ENCODE measurements around the gene MCU.

GRCh38 chr10:72687035-72687434 is 4.9 kb upstream of the MCU start:
- no peak for TF ChIP-seq CTCF (conservative IDR thresholded peaks at IDR 0.05; ENCODE audit: low read depth, low read length)
- no peak for TF ChIP-seq EZH2 (IDR thresholded peaks at IDR 0.05; ENCODE audit: borderline replicate concordance, low read depth, low read length, poor library complexity, severe bottlenecking)

Data from A673 (cell line).